PC-3 (cell line): ENCODE measurements around the gene PTPN14. TPM values are rescaled to one million over a fixed set of nuclear protein-coding genes. Genes with fewer than 3 reads are reported as not detected.

Experiments used
- ATAC-seq: fragments of 200-7000 bp; cut with Tn5 transposase; 2 replicates; pipeline ENCODE4 v1.9.1; 2020; ENCODE audit warnings: mild to moderate bottlenecking, moderate library complexity
- BruUV-seq: library from RNA; stranded (reverse); fragments of 400-500 nt; replicated peaks from 2 replicates; lab custom pipeline; 2021; lab: Mats Ljungman, UMichigan
- CTCF ChIA-PET: fragments of 300-600 bp; sonication (Branson Sonifier 250); formaldehyde crosslinking; loops from one replicate; lab custom pipeline; 2022; ENCODE audit warnings: antibody characterized with exemption; lab: Charles Lee
- POLR2A ChIA-PET: fragments of 300-600 bp; sonication (Branson Sonifier 250); formaldehyde crosslinking; loops from one replicate; lab custom pipeline; 2022; ENCODE audit warnings: antibody characterized with exemption; ENCODE audit not compliant: unreplicated experiment; lab: Charles Lee
- DNase-seq: peaks from one replicate; pipeline ENCODE4 v3.0.0-alpha.2; 2015
- H2AFZ ChIP-seq: fragments of 300-600 bp; sonication (generic); 2 replicates; pipeline ENCODE4 v1.6.0; 2016; ENCODE audit warnings: antibody characterized with exemption, low read length
- H3F3A ChIP-seq: fragments of 300-600 bp; sonication (generic); one replicate; pipeline ENCODE4 v1.6.0; 2017; ENCODE audit warnings: antibody characterized with exemption, low read length, control low read depth, mild to moderate bottlenecking; ENCODE audit not compliant: unreplicated experiment
- H3K27ac ChIP-seq: fragments of 300-600 bp; sonication (generic); 2 replicates; pipeline ENCODE4 v1.5.1; 2016; ENCODE audit warnings: mild to moderate bottlenecking, low read length
- H3K27me3 ChIP-seq: fragments of 300-600 bp; sonication (generic); 2 replicates; pipeline ENCODE4 v1.6.1; 2016; ENCODE audit warnings: low read length, mixed read lengths
- H3K36me3 ChIP-seq: fragments of 300-600 bp; sonication (generic); 2 replicates; pipeline ENCODE4 v1.6.1; 2016; ENCODE audit warnings: low read depth, mixed run types, low read length, mixed read lengths
- H3K4me1 ChIP-seq: fragments of 300-600 bp; sonication (generic); 2 replicates; pipeline ENCODE4 v1.5.1; 2016; ENCODE audit warnings: low read length; ENCODE audit not compliant: insufficient read depth
- H3K4me2 ChIP-seq: fragments of 300-600 bp; sonication (generic); 2 replicates; pipeline ENCODE4 v1.6.0; 2016; ENCODE audit warnings: low read length
- H3K4me3 ChIP-seq: fragments of 300-600 bp; sonication (generic); 2 replicates; pipeline ENCODE4 v1.5.1; 2016; ENCODE audit warnings: mild to moderate bottlenecking, low read length, mixed read lengths
- H3K79me2 ChIP-seq: fragments of 300-600 bp; sonication (generic); 2 replicates; pipeline ENCODE4 v1.6.1; 2017; ENCODE audit warnings: low read length, mixed read lengths
- H3K9ac ChIP-seq: fragments of 300-600 bp; sonication (generic); 2 replicates; pipeline ENCODE4 v1.6.0; 2016; ENCODE audit warnings: mild to moderate bottlenecking, low read length
- H3K9me2 ChIP-seq: fragments of 300-600 bp; sonication (generic); replicated peaks from 2 replicates; pipeline ENCODE4 v1.6.1; 2016; ENCODE audit warnings: mixed run types, low read length, mixed read lengths
- H3K9me3 ChIP-seq: fragments of 300-600 bp; sonication (generic); 2 replicates; pipeline ENCODE4 v1.6.1; 2016; ENCODE audit warnings: low read length, mixed read lengths
- H4K20me1 ChIP-seq: fragments of 300-600 bp; sonication (generic); 2 replicates; pipeline ENCODE4 v1.6.1; 2016; ENCODE audit warnings: low read length, mixed read lengths
- EZH2 ChIP-seq: fragments of 300-600 bp; sonication (generic); IDR thresholded peaks from one replicate; pipeline ENCODE4 v1.6.1; 2017; ENCODE audit warnings: antibody characterized with exemption, mild to moderate bottlenecking, low read length; ENCODE audit not compliant: unreplicated experiment
- EZH2phosphoT487 ChIP-seq: fragments of 300-600 bp; sonication (generic); IDR thresholded peaks from 2 replicates; pipeline ENCODE4 v1.6.1; 2018; ENCODE audit warnings: mild to moderate bottlenecking, antibody characterized with exemption, low read length, borderline replicate concordance
- intact Hi-C: fragments of 100-400 bp; cut with micrococcal nuclease; formaldehyde crosslinking; loops from 2 replicates; pipeline ENCODE4 v1.9.0; 2023
- total RNA-seq: library from RNA; depleted of rRNA; stranded (reverse); fragments of >200 nt; gene quantifications from 2 replicates; pipeline ENCODE4 v1.2.3, GENCODE V29; 2014
- TF ChIP-seq, protein P1 (sequence below): fragments of 300-600 bp; sonication (generic); conservative IDR thresholded peaks from 2 replicates; pipeline ENCODE4 v1.5.1; 2017; ENCODE audit warnings: antibody characterized with exemption, low read depth, mild to moderate bottlenecking, low read length

PTPN14 gene
- total RNA-seq, 1 experiment from 2014 or later, result 12.6 TPM

DNA sequence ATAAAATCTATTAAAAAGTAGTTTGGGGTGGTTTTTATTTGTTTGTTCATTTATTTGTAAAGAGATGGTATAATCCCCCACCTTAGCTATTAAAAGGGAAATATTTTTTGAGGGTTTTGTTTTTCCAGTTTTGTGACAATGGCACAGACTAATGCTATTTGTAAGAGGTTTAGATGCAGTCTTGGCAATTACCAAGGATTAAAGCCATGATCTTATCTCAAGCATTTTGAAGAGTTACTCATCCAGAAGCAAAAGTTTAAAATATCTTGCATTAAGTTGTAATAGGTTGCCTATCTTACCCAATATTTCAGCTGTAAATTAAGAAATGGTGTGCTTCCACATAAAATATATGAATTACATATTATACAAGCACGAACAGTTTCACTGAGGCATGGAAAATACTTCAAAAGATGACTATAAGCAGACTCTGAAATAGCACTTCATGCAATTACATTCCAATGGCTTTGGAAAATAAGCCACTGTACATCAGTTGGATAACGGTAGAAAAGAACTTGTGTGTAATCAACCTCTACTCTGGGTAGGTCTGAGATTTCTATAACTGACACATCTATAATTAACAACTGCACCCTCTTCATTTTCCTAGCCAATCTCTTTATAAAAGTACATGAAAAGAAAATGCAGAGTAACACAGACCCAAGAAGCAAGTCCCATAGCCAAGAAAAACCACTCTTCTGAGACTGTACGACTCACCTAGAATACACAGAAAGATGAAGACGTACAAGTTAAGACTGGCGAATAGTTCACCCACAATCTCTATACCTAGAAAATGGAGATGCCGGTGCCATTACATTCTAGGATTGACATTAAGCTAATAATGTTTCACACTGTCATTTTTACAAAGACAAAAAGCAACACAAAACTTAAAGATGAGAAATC, 95.2 kb downstream of the PTPN14 start:
- intact Hi-C loops, result no loop called here
- Histone ChIP-seq H3K9me3 (no peaks in the 10 kb centered on the region), H3F3A (no peaks in the 10 kb centered on the region), H3K9ac (no peak overlapping the region), H4K20me1 (no peaks in the 10 kb centered on the region), H3K4me1 (peaks cover 45% of the 10 kb centered on the region), H3K9me2 (no peaks in the 10 kb centered on the region), H3K27ac (no peak overlapping the region), H3K27me3 (no peaks in the 10 kb centered on the region), H3K4me3 (no peak overlapping the region), H3K79me2 (peaks cover 84% of the 10 kb centered on the region), H3K4me2 (0 out of 2 replicates have a peak overlapping the region, but pooled peaks have one; percentile 2), H3K36me3 (no peaks in the 10 kb centered on the region), H2AFZ (no peak overlapping the region)
- no TSS peak for BruUV-seq
- ATAC-seq (peak; percentile 72), DNase-seq (peak; percentile 56)
- CTCF ChIA-PET, result no interaction called here
- TF ChIP-seq, protein P1, sequence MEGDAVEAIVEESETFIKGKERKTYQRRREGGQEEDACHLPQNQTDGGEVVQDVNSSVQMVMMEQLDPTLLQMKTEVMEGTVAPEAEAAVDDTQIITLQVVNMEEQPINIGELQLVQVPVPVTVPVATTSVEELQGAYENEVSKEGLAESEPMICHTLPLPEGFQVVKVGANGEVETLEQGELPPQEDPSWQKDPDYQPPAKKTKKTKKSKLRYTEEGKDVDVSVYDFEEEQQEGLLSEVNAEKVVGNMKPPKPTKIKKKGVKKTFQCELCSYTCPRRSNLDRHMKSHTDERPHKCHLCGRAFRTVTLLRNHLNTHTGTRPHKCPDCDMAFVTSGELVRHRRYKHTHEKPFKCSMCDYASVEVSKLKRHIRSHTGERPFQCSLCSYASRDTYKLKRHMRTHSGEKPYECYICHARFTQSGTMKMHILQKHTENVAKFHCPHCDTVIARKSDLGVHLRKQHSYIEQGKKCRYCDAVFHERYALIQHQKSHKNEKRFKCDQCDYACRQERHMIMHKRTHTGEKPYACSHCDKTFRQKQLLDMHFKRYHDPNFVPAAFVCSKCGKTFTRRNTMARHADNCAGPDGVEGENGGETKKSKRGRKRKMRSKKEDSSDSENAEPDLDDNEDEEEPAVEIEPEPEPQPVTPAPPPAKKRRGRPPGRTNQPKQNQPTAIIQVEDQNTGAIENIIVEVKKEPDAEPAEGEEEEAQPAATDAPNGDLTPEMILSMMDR, result no peak
- TF ChIP-seq EZH2phosphoT487 (no peak), EZH2 (no peak)
- POLR2A ChIA-PET, result interaction anchor here (0.7 kb wide), 1 partner anchor 94 kb away, joined by 4 read pairs; no protein-coding TSS in a partner anchor

DNA sequence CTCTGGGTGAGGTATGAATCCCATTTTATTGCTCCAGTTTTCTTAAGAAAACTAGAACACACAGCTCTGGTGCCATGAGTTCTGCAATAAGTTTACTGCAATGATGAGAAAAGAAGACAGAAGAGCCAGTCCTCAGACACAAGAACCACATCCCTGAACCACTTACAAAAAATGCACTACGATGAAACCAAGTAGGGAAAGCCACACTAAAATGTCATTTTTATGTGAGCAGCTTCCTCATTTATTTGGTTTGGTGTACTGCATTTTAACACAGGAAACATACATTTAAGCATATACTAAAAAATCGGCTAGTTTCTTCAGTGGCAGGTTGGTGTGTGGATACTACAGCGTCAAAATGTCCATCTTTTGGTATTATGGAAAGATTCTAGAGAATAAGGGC, 95.9 kb downstream of the PTPN14 start:
- no peak for DNase-seq
- Histone ChIP-seq H3K9me2 (no peaks in the 10 kb centered on the region), H3K4me2 (peak overlapping the region; percentile 37; the same call in 1 of the 2 replicates), H2AFZ (peak overlapping the region; percentile 2; the same call in 1 of the 2 replicates), H3K9ac (no peak overlapping the region), H3K27me3 (no peaks in the 10 kb centered on the region), H3K36me3 (no peaks in the 10 kb centered on the region), H3K4me1 (peaks cover 45% of the 10 kb centered on the region), H4K20me1 (no peaks in the 10 kb centered on the region), H3F3A (no peaks in the 10 kb centered on the region), H3K79me2 (peaks cover 87% of the 10 kb centered on the region), H3K27ac (peak overlapping the region; percentile 29), H3K4me3 (no peak overlapping the region), H3K9me3 (no peaks in the 10 kb centered on the region)
- BruUV-seq, result no TSS peak
- ChIA-PET CTCF (no interaction called here), POLR2A (no interaction called here)
- TF ChIP-seq, protein P1, result no peak
- no peak for TF ChIP-seq EZH2
- TF ChIP-seq EZH2phosphoT487, result no peak
- intact Hi-C loops, result no loop called here
- no peak for ATAC-seq
